Type B pancreatic cell (in vitro differentiated cells): ENCODE results near the gene LRFN5. TPM values are rescaled to one million over a fixed set of nuclear protein-coding genes. Genes with fewer than 3 reads are reported as not detected.
"Not testable (repeated sequence)": the region's sequence is repeated elsewhere in the genome, so short reads cannot be mapped to it uniquely, and the experiment has no call there.

Experiments used
- DNase-seq: peaks from one replicate; pipeline ENCODE4 v3.0.0; 2021; ENCODE audit warnings: mixed read lengths; ENCODE audit not compliant: unreplicated experiment; ENCODE audit errors: extremely low spot score
- H3K27ac Mint-ChIP-seq: 2 replicates; pipeline ENCODE4 v1.8.0; 2021; ENCODE audit warnings: mild to moderate bottlenecking, mixed read lengths
- H3K27me3 Mint-ChIP-seq: 2 replicates; pipeline ENCODE4 v1.8.0; 2021; ENCODE audit warnings: mixed read lengths
- H3K36me3 Mint-ChIP-seq: 2 replicates; pipeline ENCODE4 v1.8.0; 2021; ENCODE audit warnings: mixed read lengths
- H3K4me1 Mint-ChIP-seq: one replicate; pipeline ENCODE4 v1.8.0; 2021; ENCODE audit warnings: mixed read lengths; ENCODE audit not compliant: unreplicated experiment
- H3K4me3 Mint-ChIP-seq: 2 replicates; pipeline ENCODE4 v1.8.0; 2021; ENCODE audit warnings: mild to moderate bottlenecking, mixed read lengths
- H3K9me3 Mint-ChIP-seq: 2 replicates; pipeline ENCODE4 v1.8.0; 2021; ENCODE audit warnings: mixed read lengths
- CTCF ChIP-seq: fragments of 200-600 bp; sonication (generic); conservative IDR thresholded peaks from 2 replicates; pipeline ENCODE4 v1.5.0; 2021; ENCODE audit warnings: antibody characterized with exemption, mild to moderate bottlenecking
- total RNA-seq: library from RNA; stranded (reverse); gene quantifications from 2 replicates; pipeline ENCODE4 v1.2.1, GENCODE V29; 2021; ENCODE audit warnings: low replicate concordance

Gene LRFN5
- total RNA-seq, 1 donor from 2014 or later = 4.6 TPM

DNA sequence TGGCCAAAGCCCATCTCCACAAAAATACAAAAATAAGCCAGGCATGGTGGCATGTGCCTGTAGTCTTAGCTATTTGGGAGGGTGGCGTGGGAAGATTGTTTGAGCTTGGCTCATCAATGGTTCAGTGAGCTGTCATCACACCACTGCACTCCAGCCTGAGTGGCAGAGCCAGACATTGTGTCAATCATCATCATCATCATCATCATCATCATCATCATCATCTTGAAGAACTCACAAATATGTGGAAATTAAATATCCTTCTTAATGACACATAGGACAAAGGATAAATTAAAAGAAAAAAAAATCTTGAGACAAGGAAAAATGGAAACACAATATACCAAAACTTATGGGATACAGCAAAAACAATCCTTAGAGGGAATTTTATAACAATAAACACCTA is 132.5 kb downstream of the LRFN5 start:
- DNase-seq = no peak
- H3K4me3 Mint-ChIP-seq = no peak overlapping the region
- no peaks in the 10 kb centered on the region for H3K36me3 Mint-ChIP-seq
- H3K27ac Mint-ChIP-seq = no peak overlapping the region
- no peaks in the 10 kb centered on the region for H3K4me1 Mint-ChIP-seq
- H3K9me3 Mint-ChIP-seq = no peaks in the 10 kb centered on the region
- no peak for TF ChIP-seq CTCF
- H3K27me3 Mint-ChIP-seq = no peaks in the 10 kb centered on the region

DNA sequence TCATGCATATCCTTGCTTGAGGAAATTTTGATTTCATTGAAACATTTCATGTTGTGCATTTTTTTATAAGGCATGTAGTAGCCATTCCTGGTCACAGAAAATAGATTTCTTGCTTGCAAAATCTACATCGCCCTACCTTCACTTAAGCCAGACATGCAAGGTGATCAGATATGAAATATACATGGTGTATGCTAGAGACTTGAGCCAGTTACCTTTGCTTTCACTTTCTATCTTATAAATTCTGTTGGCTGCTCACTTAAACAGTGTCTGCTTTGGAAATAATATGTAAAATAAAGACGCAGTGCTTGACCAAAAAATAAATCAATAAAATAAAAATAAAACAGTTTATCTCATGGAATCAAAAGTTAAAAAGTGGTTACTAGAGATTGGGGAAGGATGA is 136.5 kb downstream of the LRFN5 start:
- Mint-ChIP-seq H3K27me3 (no peaks in the 10 kb centered on the region), H3K36me3 (no peaks in the 10 kb centered on the region), H3K4me3 (no peak overlapping the region), H3K9me3 (no peaks in the 10 kb centered on the region), H3K4me1 (no peaks in the 10 kb centered on the region), H3K27ac (no peak overlapping the region)
- no peak for DNase-seq
- TF ChIP-seq CTCF = no peak

- Mint-ChIP-seq H3K4me3 (no peak overlapping the region), H3K27ac (no peak overlapping the region), H3K4me1 (no peaks in the 10 kb centered on the region), H3K9me3 (no peaks in the 10 kb centered on the region), H3K36me3 (no peaks in the 10 kb centered on the region), H3K27me3 (no peaks in the 10 kb centered on the region)
- no peak for TF ChIP-seq CTCF
- DNase-seq = no peak
These were observed 142.8 kb downstream of the LRFN5 start for GRCh38 chr14:41749429-41749828.

DNA sequence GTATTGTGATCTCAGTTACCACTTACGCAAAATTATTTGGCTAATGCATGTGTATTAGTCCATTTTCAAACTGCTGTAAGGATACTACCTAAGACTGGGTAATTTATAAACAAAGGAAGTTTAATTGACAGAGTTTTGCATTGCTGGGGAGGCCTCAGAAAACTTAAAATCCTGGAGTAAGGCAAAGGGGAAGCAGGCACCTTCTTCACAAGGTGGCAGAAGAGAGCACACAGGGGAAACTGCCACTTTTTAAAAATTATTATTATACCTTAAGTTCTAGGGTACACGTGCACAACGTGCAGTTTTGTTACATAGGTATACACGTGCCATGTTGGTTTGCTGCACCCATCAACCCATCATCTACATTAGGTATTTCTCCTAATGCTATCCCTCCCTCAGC is 143.9 kb downstream of the LRFN5 start:
- H3K36me3 Mint-ChIP-seq, H3K27ac Mint-ChIP-seq, H3K4me3 Mint-ChIP-seq, H3K9me3 Mint-ChIP-seq, H3K4me1 Mint-ChIP-seq, DNase-seq, H3K27me3 Mint-ChIP-seq: not testable (repeated sequence)

DNA sequence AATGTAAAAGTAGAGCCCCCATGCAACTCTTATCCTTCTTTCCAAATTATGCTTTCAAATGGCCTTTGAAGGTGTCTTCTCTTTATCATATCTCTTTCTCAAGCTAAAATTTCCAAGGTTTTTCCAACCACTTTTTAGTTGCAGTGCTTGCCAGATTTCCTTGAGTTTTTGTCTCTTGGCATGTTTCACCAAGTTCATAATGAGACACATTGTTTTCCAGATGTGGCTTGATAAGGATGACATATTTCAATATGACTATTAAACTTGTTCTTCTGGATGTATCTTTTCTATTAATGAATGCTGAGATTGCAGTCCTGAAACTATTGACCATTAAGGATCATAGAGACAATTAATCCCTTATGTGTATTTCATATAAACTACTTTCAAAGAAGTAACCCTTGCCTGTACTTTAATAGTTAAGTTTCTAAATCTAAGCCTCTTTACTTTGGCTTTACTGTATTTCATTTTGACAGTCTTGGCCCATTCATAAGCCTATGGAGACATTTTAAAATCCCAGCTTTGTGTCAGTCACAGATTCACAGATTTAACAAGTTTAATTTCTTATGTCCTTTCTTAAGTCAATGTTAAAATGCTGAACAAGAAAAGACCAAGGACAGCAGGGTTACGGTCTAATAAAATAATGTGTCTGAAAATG is 151.5 kb downstream of the LRFN5 start:
- H3K36me3 Mint-ChIP-seq = no peaks in the 10 kb centered on the region
- no peaks in the 10 kb centered on the region for H3K9me3 Mint-ChIP-seq
- TF ChIP-seq CTCF = no peak
- no peaks in the 10 kb centered on the region for H3K27me3 Mint-ChIP-seq
- no peak overlapping the region for H3K4me3 Mint-ChIP-seq
- H3K27ac Mint-ChIP-seq = no peak overlapping the region
- no peak for DNase-seq
- H3K4me1 Mint-ChIP-seq = no peaks in the 10 kb centered on the region

- DNase-seq = no peak
- no peak for TF ChIP-seq CTCF
- H3K27ac Mint-ChIP-seq = no peak overlapping the region
- H3K27me3 Mint-ChIP-seq = no peaks in the 10 kb centered on the region
- H3K36me3 Mint-ChIP-seq = no peaks in the 10 kb centered on the region
- H3K9me3 Mint-ChIP-seq = no peaks in the 10 kb centered on the region
- no peak overlapping the region for H3K4me3 Mint-ChIP-seq
- H3K4me1 Mint-ChIP-seq = no peaks in the 10 kb centered on the region
These were observed 154.5 kb downstream of the LRFN5 start for GRCh38 chr14:41761204-41761603.
